Central memory CD8-positive, alpha-beta T cell (primary cell): ENCODE data around the gene DAP.

ENCODE experiments used
- ATAC-seq: fragments of 150-1000 bp; cut with Tn5 transposase; replicated peaks from 2 replicates; pipeline ENCODE4 v1.10.0; 2022; ENCODE audit warnings: mild to moderate bottlenecking, moderate FRiP score, moderate number of reproducible peaks; ENCODE audit not compliant: poor library complexity, severe bottlenecking; ENCODE audit errors: extremely low read depth
- DNase-seq, 2 donors: peaks; one replicate each; pipeline ENCODE4 v3.0.0; 2021; ENCODE audit warnings: low spot score in 2 of 2
- H3K27ac Mint-ChIP-seq: one replicate; pipeline ENCODE4 v1.8.0; 2022; ENCODE audit warnings: low read depth, mild to moderate bottlenecking, moderate library complexity, mixed read lengths
- H3K27me3 Mint-ChIP-seq: one replicate; pipeline ENCODE4 v1.8.0; 2022; ENCODE audit warnings: mixed read lengths
- H3K36me3 Mint-ChIP-seq: one replicate; pipeline ENCODE4 v1.8.0; 2022; ENCODE audit warnings: mild to moderate bottlenecking, moderate library complexity, mixed read lengths; ENCODE audit not compliant: insufficient read depth
- H3K4me1 Mint-ChIP-seq: one replicate; pipeline ENCODE4 v1.8.0; 2022; ENCODE audit warnings: mixed read lengths
- H3K4me3 Mint-ChIP-seq: one replicate; pipeline ENCODE4 v1.8.0; 2022; ENCODE audit warnings: mild to moderate bottlenecking, moderate library complexity, mixed read lengths
- H3K9me3 Mint-ChIP-seq: one replicate; pipeline ENCODE4 v1.8.0; 2022; ENCODE audit warnings: mixed read lengths

Gene DAP

GRCh38 chr5:10684303-10685086 lies 76.5 kb downstream of the DAP start:
- H3K9me3 Mint-ChIP-seq, result no peaks in the 10 kb centered on the region
- DNase-seq (no peak), ATAC-seq (no peak)
- H3K4me3 Mint-ChIP-seq, result no peak overlapping the region
- peaks cover 10% of the 10 kb centered on the region for H3K36me3 Mint-ChIP-seq
- peaks cover 8% of the 10 kb centered on the region for H3K4me1 Mint-ChIP-seq
- no peaks in the 10 kb centered on the region for H3K27me3 Mint-ChIP-seq
- H3K27ac Mint-ChIP-seq, result no peak overlapping the region

- peaks cover 15% of the 10 kb centered on the region for H3K36me3 Mint-ChIP-seq
- no peak overlapping the region for H3K4me3 Mint-ChIP-seq
These were observed 78.1 kb downstream of the DAP start for GRCh38 chr5:10682801-10683525.

GRCh38 chr5:10681731-10682679 lies 79.0 kb downstream of the DAP start:
- ATAC-seq, result no peak
- Mint-ChIP-seq H3K4me1 (peaks cover 8% of the 10 kb centered on the region), H3K36me3 (peaks cover 16% of the 10 kb centered on the region), H3K9me3 (peaks cover 10% of the 10 kb centered on the region), H3K4me3 (no peak overlapping the region), H3K27me3 (no peaks in the 10 kb centered on the region), H3K27ac (peak overlapping the region; percentile 19)
- no peak for DNase-seq

More at GRCh38 chr5:10682801-10683525, 78.1 kb downstream of the DAP start:
- Mint-ChIP-seq H3K9me3 (peaks cover under 1% of the 10 kb centered on the region), H3K4me1 (peaks cover 8% of the 10 kb centered on the region), H3K27me3 (no peaks in the 10 kb centered on the region), H3K27ac (no peak overlapping the region)
- ATAC-seq, result no peak
- no peak for DNase-seq

DNA sequence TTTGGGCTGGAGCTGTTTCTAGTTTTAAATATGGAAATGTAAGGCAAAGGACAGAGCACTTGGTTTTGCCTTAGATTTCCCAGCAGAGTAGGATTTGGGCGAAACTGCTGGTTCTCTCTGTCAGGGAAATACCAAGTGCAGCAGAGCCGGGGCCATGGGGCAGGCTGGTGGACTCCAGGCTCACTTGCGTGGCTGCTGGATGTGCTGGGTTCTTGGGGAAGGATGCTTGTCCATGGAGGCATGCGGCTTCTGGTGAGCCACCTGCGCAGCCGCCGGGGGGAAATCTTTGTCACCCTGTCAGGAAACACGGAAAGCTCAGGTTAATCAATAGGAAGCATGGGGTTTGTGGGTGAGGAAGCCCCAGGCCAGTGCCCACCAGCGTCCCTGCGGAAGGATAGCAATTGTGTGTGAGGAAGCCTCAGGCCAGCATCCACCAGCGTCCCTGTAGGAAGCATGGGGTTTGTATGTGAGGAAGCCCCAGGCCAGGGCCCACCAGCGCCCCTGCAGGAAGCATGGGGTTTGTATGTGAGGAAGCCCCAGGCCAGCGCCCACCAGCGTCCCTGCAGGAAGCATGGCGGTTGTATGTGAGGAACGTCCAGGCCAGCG lies 80.1 kb downstream of the DAP start:
- Mint-ChIP-seq H3K27ac (no peak overlapping the region), H3K9me3 (peaks cover 11% of the 10 kb centered on the region), H3K27me3 (no peaks in the 10 kb centered on the region), H3K4me1 (peaks cover 8% of the 10 kb centered on the region), H3K36me3 (peaks cover 17% of the 10 kb centered on the region), H3K4me3 (no peak overlapping the region)
- DNase-seq (no peak), ATAC-seq (no peak)

DNA sequence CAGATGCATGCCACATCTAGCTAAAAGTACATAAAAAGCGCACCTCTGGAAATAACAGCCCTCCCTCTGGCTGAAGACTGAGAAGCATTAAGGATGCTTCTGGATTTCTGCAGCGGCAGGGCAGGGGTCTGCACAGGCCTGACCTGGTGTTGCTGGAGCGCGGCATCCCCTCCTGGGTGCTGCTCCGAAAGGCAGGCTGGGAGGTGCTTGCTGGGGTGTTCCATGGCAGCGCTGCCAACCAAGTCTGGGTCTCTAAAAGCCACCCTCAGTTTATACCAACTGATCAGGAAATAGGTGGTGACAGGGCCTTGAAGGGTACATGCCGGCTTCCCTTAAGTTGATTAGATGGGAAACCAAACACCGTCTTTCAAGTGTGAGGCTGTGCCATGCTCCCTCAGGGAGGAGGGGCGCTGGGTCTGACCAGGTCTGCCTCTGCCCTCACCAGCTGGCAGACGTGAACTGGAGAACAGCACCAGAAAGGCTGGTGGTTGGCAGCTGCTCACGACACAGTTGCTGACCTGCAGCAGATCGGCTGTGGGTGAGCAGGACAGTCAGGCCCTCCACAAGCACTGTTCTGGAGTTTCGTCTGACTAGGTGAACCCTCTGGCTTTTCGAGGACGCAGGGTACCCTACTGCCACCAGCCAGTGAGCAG lies 81.6 kb downstream of the DAP start:
- Mint-ChIP-seq H3K36me3 (peaks cover 17% of the 10 kb centered on the region), H3K9me3 (peaks cover 11% of the 10 kb centered on the region), H3K4me1 (peaks cover 8% of the 10 kb centered on the region), H3K4me3 (no peak overlapping the region), H3K27ac (no peak overlapping the region), H3K27me3 (no peaks in the 10 kb centered on the region)
- ATAC-seq (no peak), DNase-seq (no peak)

- Mint-ChIP-seq H3K9me3 (peaks cover 11% of the 10 kb centered on the region), H3K4me1 (peaks cover 8% of the 10 kb centered on the region), H3K27me3 (no peaks in the 10 kb centered on the region), H3K4me3 (no peak overlapping the region), H3K27ac (no peak overlapping the region), H3K36me3 (peaks cover 15% of the 10 kb centered on the region)
- no peak for DNase-seq
- no peak for ATAC-seq
These were observed 82.8 kb downstream of the DAP start for GRCh38 chr5:10678244-10678643.

GRCh38 chr5:10677533-10677932 lies 83.5 kb downstream of the DAP start:
- Mint-ChIP-seq H3K4me1 (peaks cover 7% of the 10 kb centered on the region), H3K27ac (no peak overlapping the region), H3K4me3 (no peak overlapping the region), H3K36me3 (peaks cover 14% of the 10 kb centered on the region), H3K27me3 (no peaks in the 10 kb centered on the region), H3K9me3 (peaks cover 11% of the 10 kb centered on the region)
- DNase-seq (no peak), ATAC-seq (no peak)

- Mint-ChIP-seq H3K36me3 (peaks cover 11% of the 10 kb centered on the region), H3K27ac (no peak overlapping the region), H3K4me1 (peaks cover under 1% of the 10 kb centered on the region), H3K9me3 (peaks cover 11% of the 10 kb centered on the region), H3K4me3 (no peak overlapping the region), H3K27me3 (no peaks in the 10 kb centered on the region)
- DNase-seq (no peak), ATAC-seq (no peak)
These were observed 84.1 kb downstream of the DAP start for GRCh38 chr5:10676946-10677345.

- H3K4me3 Mint-ChIP-seq, result no peak overlapping the region
- no peaks in the 10 kb centered on the region for H3K27me3 Mint-ChIP-seq
These were observed 84.8 kb downstream of the DAP start for GRCh38 chr5:10676224-10676623.

GRCh38 chr5:10675177-10675700 lies 85.8 kb downstream of the DAP start:
- DNase-seq (no peak), ATAC-seq (no peak)
- no peak overlapping the region for H3K4me3 Mint-ChIP-seq
- no peaks in the 10 kb centered on the region for H3K4me1 Mint-ChIP-seq
- peaks cover 11% of the 10 kb centered on the region for H3K9me3 Mint-ChIP-seq
- no peak overlapping the region for H3K27ac Mint-ChIP-seq
- H3K36me3 Mint-ChIP-seq, result peaks cover 11% of the 10 kb centered on the region
- no peaks in the 10 kb centered on the region for H3K27me3 Mint-ChIP-seq

More at GRCh38 chr5:10676224-10676623, 84.8 kb downstream of the DAP start:
- ATAC-seq (no peak), DNase-seq (no peak)
- Mint-ChIP-seq H3K27ac (no peak overlapping the region), H3K9me3 (peaks cover 11% of the 10 kb centered on the region), H3K4me1 (no peaks in the 10 kb centered on the region), H3K36me3 (peaks cover 11% of the 10 kb centered on the region)

GRCh38 chr5:10674582-10674981 lies 86.5 kb downstream of the DAP start:
- H3K27me3 Mint-ChIP-seq, result no peaks in the 10 kb centered on the region
- H3K4me1 Mint-ChIP-seq, result no peaks in the 10 kb centered on the region
- H3K36me3 Mint-ChIP-seq, result peaks cover 8% of the 10 kb centered on the region
- no peak overlapping the region for H3K4me3 Mint-ChIP-seq
- H3K9me3 Mint-ChIP-seq, result peaks cover 11% of the 10 kb centered on the region
- DNase-seq (no peak), ATAC-seq (no peak)
- H3K27ac Mint-ChIP-seq, result no peak overlapping the region
